Nephron progenitor cell (in vitro differentiated cells): ENCODE data around the gene TOMM22.
A peak's percentile ranks its signal among the peaks of the same experiment; 100 is the strongest.

Source experiments
- DNase-seq: peaks from one replicate; pipeline ENCODE4 v3.0.0; 2021
- H3K27ac Mint-ChIP-seq: 2 replicates; pipeline ENCODE4 v1.8.0; 2021; ENCODE audit warnings: mild to moderate bottlenecking, moderate library complexity, mixed read lengths
- H3K27me3 Mint-ChIP-seq: 2 replicates; pipeline ENCODE4 v1.8.0; 2021; ENCODE audit warnings: mild to moderate bottlenecking, low read depth, mixed read lengths; ENCODE audit not compliant: poor library complexity
- H3K36me3 Mint-ChIP-seq: 2 replicates; pipeline ENCODE4 v1.8.0; 2021; ENCODE audit warnings: low read depth, mixed read lengths
- H3K4me1 Mint-ChIP-seq: 2 replicates; pipeline ENCODE4 v1.8.0; 2021; ENCODE audit warnings: mixed read lengths
- H3K4me3 Mint-ChIP-seq: 2 replicates; pipeline ENCODE4 v1.8.0; 2021; ENCODE audit warnings: mild to moderate bottlenecking, moderate library complexity, mixed read lengths
- H3K9me3 Mint-ChIP-seq: 2 replicates; pipeline ENCODE4 v1.8.0; 2021; ENCODE audit warnings: mild to moderate bottlenecking, moderate library complexity, mixed read lengths
- TF ChIP-seq, protein P1 (sequence below): fragments of 200-600 bp; sonication (generic); IDR thresholded peaks from 2 replicates; pipeline ENCODE4 v1.5.0; 2021; ENCODE audit warnings: antibody characterized with exemption

The TOMM22 gene

DNA sequence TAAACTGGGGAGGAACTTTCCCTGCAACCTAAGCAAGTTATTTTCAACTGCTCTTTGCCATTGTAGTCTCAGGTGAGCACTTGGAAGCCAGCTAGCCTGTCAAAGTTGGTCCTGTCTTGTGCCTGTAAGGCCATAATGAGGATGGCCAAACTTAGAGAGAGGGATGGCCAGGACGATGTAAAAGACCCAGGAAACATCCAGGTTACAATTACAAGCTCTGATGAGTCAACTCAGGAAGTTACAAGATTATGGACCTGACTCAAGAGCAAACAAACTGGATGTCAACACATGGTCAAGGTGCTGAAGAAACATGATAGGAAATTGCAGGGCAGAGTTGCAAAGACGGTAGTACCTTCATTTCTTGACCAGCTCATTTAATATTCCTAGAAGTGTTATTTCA lies 25.6 kb downstream of the TOMM22 start:
- no peak overlapping the region for H3K27ac Mint-ChIP-seq
- peak overlapping the region; percentile 94 for H3K4me3 Mint-ChIP-seq
- H3K36me3 Mint-ChIP-seq: peaks cover 18% of the 10 kb centered on the region
- DNase-seq: no peak
- H3K27me3 Mint-ChIP-seq: no peaks in the 10 kb centered on the region
- TF ChIP-seq, protein P1, sequence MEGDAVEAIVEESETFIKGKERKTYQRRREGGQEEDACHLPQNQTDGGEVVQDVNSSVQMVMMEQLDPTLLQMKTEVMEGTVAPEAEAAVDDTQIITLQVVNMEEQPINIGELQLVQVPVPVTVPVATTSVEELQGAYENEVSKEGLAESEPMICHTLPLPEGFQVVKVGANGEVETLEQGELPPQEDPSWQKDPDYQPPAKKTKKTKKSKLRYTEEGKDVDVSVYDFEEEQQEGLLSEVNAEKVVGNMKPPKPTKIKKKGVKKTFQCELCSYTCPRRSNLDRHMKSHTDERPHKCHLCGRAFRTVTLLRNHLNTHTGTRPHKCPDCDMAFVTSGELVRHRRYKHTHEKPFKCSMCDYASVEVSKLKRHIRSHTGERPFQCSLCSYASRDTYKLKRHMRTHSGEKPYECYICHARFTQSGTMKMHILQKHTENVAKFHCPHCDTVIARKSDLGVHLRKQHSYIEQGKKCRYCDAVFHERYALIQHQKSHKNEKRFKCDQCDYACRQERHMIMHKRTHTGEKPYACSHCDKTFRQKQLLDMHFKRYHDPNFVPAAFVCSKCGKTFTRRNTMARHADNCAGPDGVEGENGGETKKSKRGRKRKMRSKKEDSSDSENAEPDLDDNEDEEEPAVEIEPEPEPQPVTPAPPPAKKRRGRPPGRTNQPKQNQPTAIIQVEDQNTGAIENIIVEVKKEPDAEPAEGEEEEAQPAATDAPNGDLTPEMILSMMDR: no peak
- H3K4me1 Mint-ChIP-seq: peaks cover 50% of the 10 kb centered on the region
- H3K9me3 Mint-ChIP-seq: no peaks in the 10 kb centered on the region

DNA sequence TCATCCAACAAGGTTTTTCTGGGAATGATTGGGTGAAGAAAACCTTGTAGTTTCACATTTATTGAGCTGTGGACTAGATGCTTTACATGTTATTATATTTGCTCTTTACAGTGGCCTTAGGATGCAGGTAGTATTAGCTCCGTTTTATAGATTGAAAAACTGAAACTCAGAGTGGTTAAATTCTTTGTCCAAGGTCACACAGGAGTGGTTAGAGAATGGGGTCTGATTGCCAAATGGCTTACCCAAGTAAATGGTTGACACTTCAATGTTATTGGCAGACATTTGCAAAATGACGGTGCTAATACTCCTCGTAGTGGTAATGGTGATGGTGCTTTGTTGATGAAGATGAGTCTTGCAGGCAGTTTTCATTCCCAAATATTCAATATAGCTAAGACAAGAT lies 26.2 kb downstream of the TOMM22 start:
- peaks cover 57% of the 10 kb centered on the region for H3K4me1 Mint-ChIP-seq
- no peaks in the 10 kb centered on the region for H3K9me3 Mint-ChIP-seq
- no peak overlapping the region for H3K27ac Mint-ChIP-seq
- H3K4me3 Mint-ChIP-seq: peak overlapping the region; percentile 94
- H3K36me3 Mint-ChIP-seq: peaks cover 18% of the 10 kb centered on the region
- TF ChIP-seq, protein P1: no peak
- DNase-seq: no peak
- H3K27me3 Mint-ChIP-seq: no peaks in the 10 kb centered on the region

DNA sequence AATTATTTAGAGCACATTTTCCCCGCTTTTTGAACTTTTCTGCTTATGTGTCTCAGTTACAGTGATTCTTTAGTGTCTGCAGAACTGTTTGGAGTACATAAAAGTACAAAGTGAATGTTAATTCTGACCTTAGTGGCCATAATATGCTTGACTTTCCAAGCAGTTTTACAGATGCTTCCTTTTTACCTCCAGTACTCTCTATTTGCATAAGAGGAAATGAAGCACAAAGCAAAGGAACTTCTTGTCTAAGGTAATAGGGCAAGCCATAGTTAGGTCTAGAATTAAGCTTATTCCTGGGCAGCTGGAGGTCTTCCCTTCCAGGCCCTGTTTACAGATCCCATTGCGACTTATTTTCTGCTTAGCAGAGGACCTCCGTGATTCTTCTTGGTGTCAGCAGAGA lies 27.5 kb downstream of the TOMM22 start:
- DNase-seq: no peak
- H3K36me3 Mint-ChIP-seq: peaks cover 18% of the 10 kb centered on the region
- no peak overlapping the region for H3K27ac Mint-ChIP-seq
- no peaks in the 10 kb centered on the region for H3K9me3 Mint-ChIP-seq
- no peak overlapping the region for H3K4me3 Mint-ChIP-seq
- TF ChIP-seq, protein P1: no peak
- peaks cover 64% of the 10 kb centered on the region for H3K4me1 Mint-ChIP-seq
- peaks cover 4% of the 10 kb centered on the region for H3K27me3 Mint-ChIP-seq

DNA sequence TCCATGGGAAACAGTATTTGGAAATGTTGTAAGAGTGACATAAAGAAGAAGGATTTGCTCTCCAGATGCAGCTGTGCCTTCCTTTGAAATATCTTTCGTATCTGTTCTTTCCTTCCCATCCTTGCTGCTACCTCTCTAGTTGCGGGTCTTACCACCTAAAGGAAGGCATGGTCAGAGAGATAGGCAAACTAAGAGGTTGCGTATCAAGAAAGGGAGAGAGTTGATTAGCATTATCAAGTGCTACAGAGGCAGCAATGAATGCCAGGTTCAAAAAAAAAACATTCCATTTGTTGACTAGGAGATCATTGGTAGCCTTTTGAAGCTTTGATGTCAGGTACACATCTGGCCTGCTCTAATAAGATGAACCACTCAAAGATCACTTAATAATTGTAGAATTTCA lies 28.6 kb downstream of the TOMM22 start:
- Mint-ChIP-seq H3K27ac (no peak overlapping the region), H3K27me3 (peaks cover 4% of the 10 kb centered on the region), H3K36me3 (peaks cover 18% of the 10 kb centered on the region), H3K4me1 (peaks cover 64% of the 10 kb centered on the region), H3K4me3 (no peak overlapping the region), H3K9me3 (no peaks in the 10 kb centered on the region)
- DNase-seq: no peak
- TF ChIP-seq, protein P1: no peak

DNA sequence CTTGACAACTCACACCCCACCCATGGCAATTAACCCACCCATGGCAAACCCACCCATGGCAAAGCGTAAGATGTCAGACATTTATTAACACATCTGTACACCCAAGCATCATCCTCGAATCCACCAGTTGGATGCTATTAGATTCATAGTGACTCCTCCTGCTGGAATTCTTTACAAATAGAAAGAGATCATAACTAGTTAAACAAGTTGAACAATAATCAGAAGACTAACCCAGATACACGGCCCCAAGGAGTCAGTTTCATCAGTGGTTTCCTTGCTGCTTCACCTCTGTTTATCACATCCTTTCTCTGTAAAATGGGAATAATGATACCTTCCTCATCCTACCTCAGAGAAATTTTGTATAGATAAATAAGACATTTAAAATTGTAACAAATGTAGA lies 29.1 kb downstream of the TOMM22 start:
- no peak for DNase-seq
- Mint-ChIP-seq H3K27me3 (peaks cover 4% of the 10 kb centered on the region), H3K4me3 (no peak overlapping the region), H3K4me1 (peaks cover 68% of the 10 kb centered on the region), H3K36me3 (peaks cover 18% of the 10 kb centered on the region), H3K9me3 (no peaks in the 10 kb centered on the region), H3K27ac (no peak overlapping the region)
- TF ChIP-seq, protein P1: no peak

DNA sequence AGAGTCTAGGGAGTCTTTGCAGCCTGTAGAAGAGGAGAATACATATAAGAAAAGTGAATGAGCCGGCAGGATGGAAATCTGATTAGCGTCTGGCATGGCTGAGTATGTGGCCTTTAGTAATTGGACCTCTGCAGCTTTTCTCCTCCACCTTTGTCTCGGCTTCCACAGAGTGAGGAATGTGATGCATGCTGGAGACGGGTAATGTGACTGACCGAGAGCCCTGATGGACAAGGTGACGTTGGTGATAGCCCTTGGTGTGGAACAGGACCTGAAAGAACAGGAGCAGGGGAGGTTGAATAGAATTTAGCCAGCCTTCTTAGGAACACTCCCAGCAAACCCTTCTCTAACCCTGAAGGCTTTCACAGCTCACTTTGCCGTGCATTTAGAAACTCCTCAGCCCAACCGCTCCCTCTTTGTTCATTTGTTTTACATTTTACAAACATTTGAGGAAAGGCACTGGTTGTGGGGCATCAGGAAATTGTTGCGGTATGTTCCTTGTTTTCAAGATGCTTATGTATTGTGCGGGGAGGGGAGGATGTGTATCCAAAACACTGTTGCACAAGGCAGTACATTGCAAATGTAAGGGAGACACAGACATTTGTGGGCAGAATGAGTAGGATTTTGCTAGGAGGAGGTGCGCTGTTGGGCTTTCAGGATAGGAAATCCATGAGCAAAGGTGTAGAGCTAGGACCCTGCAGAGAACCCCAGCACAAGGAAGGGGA lies 30.9 kb downstream of the TOMM22 start:
- DNase-seq: no peak
- H3K27ac Mint-ChIP-seq: peak overlapping the region; percentile 80
- peaks cover 33% of the 10 kb centered on the region for H3K36me3 Mint-ChIP-seq
- H3K27me3 Mint-ChIP-seq: peaks cover 4% of the 10 kb centered on the region
- peak overlapping the region; percentile 54 for H3K4me3 Mint-ChIP-seq
- H3K9me3 Mint-ChIP-seq: no peaks in the 10 kb centered on the region
- TF ChIP-seq, protein P1: no peak
- peaks cover 67% of the 10 kb centered on the region for H3K4me1 Mint-ChIP-seq
